Stomach (tissue), 9 donors: ENCODE measurements around the gene NPAS2. TPM values are rescaled to one million over a fixed set of nuclear protein-coding genes. Genes with fewer than 3 reads are reported as not detected.
A peak's percentile ranks its signal among the peaks of the same experiment; 100 is the strongest.

Source experiments
- DNase-seq, 2 donors: peaks; one replicate each; pipeline versions ENCODE4 v3.0.0 to v3.0.0-alpha.2; 2013 to 2019
- H3K27ac ChIP-seq, 5 donors: fragments of 200-600 bp in 4 of 5; sonication (generic) in 4 of 5; one replicate each; pipeline ENCODE4 v1.5.1; 2013 to 2019; ENCODE audit warnings: mild to moderate bottlenecking in 1 of 5, moderate library complexity in 1 of 5
- H3K27me3 ChIP-seq, 3 donors: fragments of 200-600 bp; sonication (generic); one replicate each; pipeline ENCODE4 v1.5.1; 2017 to 2019; ENCODE audit warnings: mixed run types in 1 of 3
- H3K36me3 ChIP-seq, 4 donors: fragments of 200-600 bp; sonication (generic); 1 replicate in 3 of 4; 2 replicates in 1 of 4; pipeline ENCODE4 v1.5.1; 2016 to 2019
- H3K4me1 ChIP-seq, 4 donors: fragments of 200-600 bp; sonication (generic); one replicate each; pipeline ENCODE4 v1.5.1; 2016 to 2019
- H3K4me3 ChIP-seq, 4 donors: fragments of 200-600 bp; sonication (generic) in 3 of 4; one replicate each; pipeline ENCODE4 v1.5.1; 2016 to 2019; ENCODE audit warnings: mild to moderate bottlenecking in 1 of 4
- H3K9me3 ChIP-seq, 4 donors: fragments of 200-600 bp; sonication (generic); one replicate each; pipeline ENCODE4 v1.5.1; 2016 to 2019
- CTCF ChIP-seq, 7 experiments: fragments of 450-650 bp in 4 of 7; fragments of 200-600 bp in 3 of 7; sonication (generic) in 3 of 7; IDR thresholded peaks; one replicate each; pipeline ENCODE4 v1.5.1; 2016 to 2019; ENCODE audit warnings: antibody characterized with exemption in 7 of 7, control low read depth in 2 of 7, mild to moderate bottlenecking in 1 of 7
- EP300 ChIP-seq: sonication (generic); formaldehyde crosslinking; IDR thresholded peaks from one replicate; pipeline ENCODE4 v1.6.1; 2017; ENCODE audit warnings: antibody characterized with exemption
- POLR2A ChIP-seq, 4 donors: fragments of 450-650 bp; IDR thresholded peaks; one replicate each; pipeline ENCODE4 v1.6.1; 2016; ENCODE audit warnings: antibody characterized with exemption in 4 of 4, control low read depth in 2 of 4, mild to moderate bottlenecking in 1 of 4, moderate library complexity in 1 of 4
- POLR2AphosphoS5 ChIP-seq, 3 donors: sonication (generic); formaldehyde crosslinking; IDR thresholded peaks; one replicate each; pipeline ENCODE4 v1.6.1; 2016; ENCODE audit warnings: antibody characterized with exemption in 3 of 3
- WGBS, 5 donors: extraction: QIAGEN DNeasy Blood & Tissue Kit in 3 of 5; methylation state at CpG; one replicate each; pipeline versions ENCODE4 v1.1.5 to v1.1.7; 2013 to 2018; 5-methylcytosine and 5-hydroxymethylcytosine counted together
- intact Hi-C: fragments of 100-400 bp; cut with DNase I; formaldehyde crosslinking; loops from one replicate; pipeline ENCODE4 v1.15.1; 2023; ENCODE audit warnings: low total_unique reads
- polyA plus RNA-seq, 3 donors: library from polyadenylated mRNA; stranded (reverse); fragments of 200-250 nt; gene quantifications; one replicate each; pipeline ENCODE4 v1.2.3, GENCODE V29; 2013
- total RNA-seq, 5 donors: library from RNA; depleted of rRNA; stranded (reverse); fragments of >200 nt; gene quantifications; one replicate each; pipeline versions ENCODE4 v1.1.0 to v1.2.3, GENCODE V29; 2014 to 2016
- donor health status: healthy with polysubstance abuse.
- donor health status: Bipolar disorder and iron deficiency.
- donor health status: healthy.

NPAS2 gene
- total and polyA plus RNA-seq, 8 donors: 13.1 to 148 (median 28.0) TPM

- peaks cover 71 to 82% (median 81%) of the 10 kb centered on the region in 4 donors for H3K36me3 ChIP-seq
- H3K4me3 ChIP-seq: no peak overlapping the region
- H3K27ac ChIP-seq: no peak overlapping the region
- intact Hi-C loops: loop anchor here (5.0 kb wide), 1 partner anchor 115 kb away; the partner anchor contains the start of gene TBC1D8
- 89 to 92% (median 89%) methylated on average over 18 to 19 of the region's 19 CpGs for WGBS, 5 donors
- H3K27me3 ChIP-seq: no peaks in the 10 kb centered on the region
- TF ChIP-seq CTCF (IDR thresholded peaks at IDR 0.05): no peak
- TF ChIP-seq EP300: no peak
- no peak for TF ChIP-seq POLR2AphosphoS5 (IDR thresholded peaks at IDR 0.05)
- TF ChIP-seq POLR2A (IDR thresholded peaks at IDR 0.05): no peak
- H3K4me1 ChIP-seq: peaks cover 0 to 11% (median 0%) of the 10 kb centered on the region in 4 donors
- DNase-seq: no peak
- no peaks in the 10 kb centered on the region for H3K9me3 ChIP-seq
Measured at GRCh38 chr2:101037161-101037755, 217.3 kb downstream of the NPAS2 start.

GRCh38 chr2:101038455-101039255 is 218.7 kb downstream of the NPAS2 start:
- no peaks in the 10 kb centered on the region for H3K27me3 ChIP-seq
- intact Hi-C loops: loop anchor here (5.0 kb wide), 1 partner anchor 114 kb away; the partner anchor contains the start of gene TBC1D8
- WGBS, 5 donors: 84 to 88% (median 87%) methylated on average over 21 of the region's 21 CpGs
- TF ChIP-seq EP300 (no peak), POLR2A (IDR thresholded peaks at IDR 0.05) (no peak), CTCF (IDR thresholded peaks at IDR 0.05) (peak in 5 of 7 experiments; percentile 37 to 57 (median 45)), POLR2AphosphoS5 (IDR thresholded peaks at IDR 0.05) (peak in 1 of 3 donors; percentile 21)
- H3K4me1 ChIP-seq: peaks cover 0 to 25% (median 2%) of the 10 kb centered on the region in 4 donors
- H3K27ac ChIP-seq: no peak overlapping the region
- DNase-seq: peak in 1 of 2 donors; percentile 28
- H3K4me3 ChIP-seq: no peak overlapping the region
- H3K36me3 ChIP-seq: peaks cover 58 to 68% (median 67%) of the 10 kb centered on the region in 4 donors
- no peaks in the 10 kb centered on the region for H3K9me3 ChIP-seq

GRCh38 chr2:101040072-101040471 is 220.1 kb downstream of the NPAS2 start:
- DNase-seq: no peak
- Histone ChIP-seq H3K27me3 (no peaks in the 10 kb centered on the region), H3K4me1 (peaks cover 0 to 27% (median 5%) of the 10 kb centered on the region in 4 donors), H3K27ac (peak overlapping the region in 1 of 5 donors; percentile 34), H3K36me3 (peaks cover 45 to 55% (median 53%) of the 10 kb centered on the region in 4 donors), H3K4me3 (no peak overlapping the region), H3K9me3 (no peaks in the 10 kb centered on the region)
- TF ChIP-seq CTCF (IDR thresholded peaks at IDR 0.05): no peak
- TF ChIP-seq EP300: no peak
- no peak for TF ChIP-seq POLR2AphosphoS5 (IDR thresholded peaks at IDR 0.05)
- TF ChIP-seq POLR2A (IDR thresholded peaks at IDR 0.05): no peak
- 85 to 91% (median 89%) methylated on average over 13 of the region's 13 CpGs for WGBS, 5 donors
- intact Hi-C loops: no loop called here

GRCh38 chr2:101040761-101041160 is 220.8 kb downstream of the NPAS2 start:
- intact Hi-C loops: no loop called here
- H3K36me3 ChIP-seq: peaks cover 38 to 55% (median 48%) of the 10 kb centered on the region in 4 donors
- DNase-seq: no peak
- H3K27ac ChIP-seq: peak overlapping the region in 2 of 5 donors; percentile 34 to 43
- no peak for TF ChIP-seq EP300
- no peak for TF ChIP-seq POLR2AphosphoS5 (IDR thresholded peaks at IDR 0.05)
- TF ChIP-seq POLR2A (IDR thresholded peaks at IDR 0.05): no peak
- no peak for TF ChIP-seq CTCF (IDR thresholded peaks at IDR 0.05)
- H3K27me3 ChIP-seq: no peaks in the 10 kb centered on the region
- H3K9me3 ChIP-seq: no peaks in the 10 kb centered on the region
- peaks cover 0 to 27% (median 5%) of the 10 kb centered on the region in 4 donors for H3K4me1 ChIP-seq
- H3K4me3 ChIP-seq: no peak overlapping the region
- WGBS, 5 donors: 82 to 94% (median 93%) methylated on average over 6 of the region's 6 CpGs
